Endothelial cell of umbilical vein (primary cell): ENCODE measurements around the gene TRPC3. TPM values are rescaled to one million over a fixed set of nuclear protein-coding genes. Genes with fewer than 3 reads are reported as not detected.
A peak's percentile ranks its signal among the peaks of the same experiment; 100 is the strongest.

Experiments
- BruUV-seq: library from RNA; stranded (reverse); fragments of 400-500 nt; replicated peaks from 2 replicates; lab custom pipeline; 2021; lab: Mats Ljungman, UMichigan
- CTCF ChIA-PET: fragments of 300-600, 350-600 bp; sonication (Branson Sonifier 250); formaldehyde crosslinking; loops from one replicate; lab custom pipeline; 2021; ENCODE audit warnings: antibody characterized with exemption, inconsistent platforms; lab: Charles Lee
- POLR2A ChIA-PET: fragments of 300-600, 350-600 bp; sonication (Branson Sonifier 250); formaldehyde crosslinking; loops from one replicate; lab custom pipeline; 2021; ENCODE audit warnings: antibody characterized with exemption, inconsistent platforms; lab: Charles Lee
- DNase-seq: peaks from one replicate; pipeline ENCODE4 v3.0.0-alpha.2; 2011; ENCODE audit warnings: low read depth, low spot score
- FAIRE-seq: peaks from 2 replicates; lab custom pipeline; 2011; peaks lifted over from hg19 to GRCh38; lab: Jason Lieb, UNC
- H2AFZ ChIP-seq: 2 replicates; pipeline ENCODE4 v1.6.0; 2012; ENCODE audit warnings: low read depth, low read length, control low read depth, inconsistent platforms
- H3K27ac ChIP-seq: 2 replicates; pipeline ENCODE4 v1.5.1; 2011; ENCODE audit warnings: low read depth, mild to moderate bottlenecking, control low read depth, low read length, moderate library complexity; ENCODE audit not compliant: insufficient read depth
- H3K27me3 ChIP-seq, 2 experiments: 2 replicates each; pipeline versions ENCODE4 v1.6.0 to v1.6.1; 2011; ENCODE audit warnings: low read length in 2 of 2, mixed read lengths in 1 of 2; ENCODE audit not compliant: control insufficient read depth in 2 of 2, insufficient read depth in 2 of 2
- H3K36me3 ChIP-seq, 2 experiments: 2 replicates in 1 of 2; 3 replicates in 1 of 2; pipeline ENCODE4 v1.5.1; 2011; ENCODE audit warnings: low read length in 2 of 2, mild to moderate bottlenecking in 1 of 2, moderate library complexity in 1 of 2; ENCODE audit not compliant: control insufficient read depth in 2 of 2, insufficient read depth in 2 of 2; ENCODE audit errors: extremely low read depth in 1 of 2
- H3K4me1 ChIP-seq: 3 replicates; pipeline ENCODE4 v1.5.1; 2011; ENCODE audit warnings: mild to moderate bottlenecking, low read length; ENCODE audit not compliant: control insufficient read depth, insufficient read depth; ENCODE audit errors: extremely low read depth
- H3K4me2 ChIP-seq: 2 replicates; pipeline ENCODE4 v1.6.1; 2011; ENCODE audit warnings: low read length, control low read depth, mixed read lengths; ENCODE audit not compliant: insufficient read depth
- H3K4me3 ChIP-seq, 3 experiments: fragments of 200-600 bp in 1 of 3; sonication (generic), shearing (Covaris generic) in 1 of 3; replicated peaks in 1 of 3; 2 replicates each; pipeline ENCODE4 v1.5.1; 2011 to 2016; ENCODE audit warnings: control low read depth in 3 of 3, low read length in 3 of 3, mild to moderate bottlenecking in 2 of 3, inconsistent platforms in 1 of 3, low read depth in 1 of 3, moderate library complexity in 1 of 3; ENCODE audit not compliant: insufficient read depth in 1 of 3
- H3K79me2 ChIP-seq: 2 replicates; pipeline ENCODE4 v1.6.0; 2012; ENCODE audit warnings: low read length, inconsistent platforms; ENCODE audit not compliant: control insufficient read depth, insufficient read depth
- H3K9ac ChIP-seq: replicated peaks from 2 replicates; pipeline ENCODE3; 2011; ENCODE audit warnings: low read length, control low read depth; ENCODE audit not compliant: insufficient read depth; ENCODE audit errors: extremely low read depth
- H3K9me1 ChIP-seq: replicated peaks from 3 replicates; pipeline ENCODE4 v1.6.0; 2011; ENCODE audit warnings: mild to moderate bottlenecking, low read length; ENCODE audit not compliant: control insufficient read depth, insufficient read depth; ENCODE audit errors: extremely low read depth
- H3K9me3 ChIP-seq: replicated peaks from 2 replicates; pipeline ENCODE4 v1.5.1; 2012; ENCODE audit warnings: low read length, inconsistent platforms; ENCODE audit not compliant: control insufficient read depth, insufficient read depth
- H4K20me1 ChIP-seq: replicated peaks from 2 replicates; pipeline ENCODE3; 2011; ENCODE audit warnings: mild to moderate bottlenecking, low read length; ENCODE audit not compliant: control insufficient read depth, insufficient read depth; ENCODE audit errors: extremely low read depth
- FOS ChIP-seq: IDR thresholded peaks from 2 replicates; pipeline ENCODE4 v1.6.1; 2011; ENCODE audit warnings: mild to moderate bottlenecking, low read length, moderate library complexity, borderline replicate concordance; ENCODE audit not compliant: insufficient read depth
- JUN ChIP-seq: IDR thresholded peaks from 2 replicates; pipeline ENCODE4 v1.6.1; 2011; ENCODE audit warnings: borderline replicate concordance, low read depth; ENCODE audit not compliant: insufficient read length, insufficient read depth
- MYC ChIP-seq: IDR thresholded peaks from one replicate; pipeline ENCODE4 v1.6.1; 2011; ENCODE audit warnings: mild to moderate bottlenecking, low read depth, low read length
- dilution Hi-C: fragments of 300-500 bp; cut with MboI; formaldehyde crosslinking; loops from one replicate; pipeline ENCODE4 v1.15.0; 2019; ENCODE audit warnings: low sequenced_read_pairs; ENCODE audit not compliant: extremely low pct_ligation_motif_present
- intact Hi-C: fragments of 100-400 bp; cut with micrococcal nuclease; formaldehyde crosslinking; loops from one replicate; pipeline ENCODE4 v1.10.0; 2022
- polyA plus RNA-seq, 4 experiments: library from polyadenylated mRNA; depleted of rRNA in 3 of 4; stranded (reverse) in 3 of 4; unstranded in 1 of 4; fragments of >200 nt; gene quantifications; 2 replicates each; pipeline versions ENCODE4 v1.2.1 to v1.2.3, GENCODE V29; 2011 to 2012; ENCODE audit warnings: missing spikeins in 1 of 4
- total RNA-seq: library from RNA; stranded (reverse); gene quantifications from 2 replicates; pipeline ENCODE4 v1.2.3, GENCODE V29; 2021

Gene TRPC3
- total and polyA plus RNA-seq, 2 donors (not counting 3 experiments of a cell fraction or from before 2014, with no cell fraction given), result not detected

- FAIRE-seq (no peak), DNase-seq (peak; percentile 17)
- peaks cover 3 to 5% of the 10 kb centered on the region in 2 experiments for H3K36me3 ChIP-seq
- no peaks in the 10 kb centered on the region for H4K20me1 ChIP-seq
- intact Hi-C loops, result no loop called here
- H2AFZ ChIP-seq, result no peak overlapping the region
- H3K9ac ChIP-seq, result no peak overlapping the region
- H3K9me1 ChIP-seq, result no peaks in the 10 kb centered on the region
- dilution Hi-C loops, result no loop called here
- no peaks in the 10 kb centered on the region for H3K27me3 ChIP-seq
- no peak for TF ChIP-seq JUN
- no peak overlapping the region for H3K4me2 ChIP-seq
- no peaks in the 10 kb centered on the region for H3K79me2 ChIP-seq
- ChIA-PET POLR2A (no interaction called here), CTCF (no interaction called here)
- no peaks in the 10 kb centered on the region for H3K9me3 ChIP-seq
- H3K4me3 ChIP-seq, result no peak overlapping the region
- no TSS peak for BruUV-seq
- no peaks in the 10 kb centered on the region for H3K4me1 ChIP-seq
- H3K27ac ChIP-seq, result no peak overlapping the region
Observed at GRCh38 chr4:121860121-121860520, 91.7 kb downstream of the TRPC3 start.

GRCh38 chr4:121851354-121851753, 100.5 kb downstream of the TRPC3 start:
- Histone ChIP-seq H3K9ac (no peak overlapping the region), H3K9me3 (no peaks in the 10 kb centered on the region), H3K4me3 (no peak overlapping the region), H2AFZ (no peak overlapping the region), H4K20me1 (no peaks in the 10 kb centered on the region), H3K9me1 (no peaks in the 10 kb centered on the region), H3K4me2 (no peak overlapping the region), H3K27ac (no peak overlapping the region), H3K36me3 (no peaks in the 10 kb centered on the region), H3K4me1 (no peaks in the 10 kb centered on the region), H3K27me3 (no peaks in the 10 kb centered on the region), H3K79me2 (no peaks in the 10 kb centered on the region)
- ChIA-PET CTCF (no interaction called here), POLR2A (no interaction called here)
- no TSS peak for BruUV-seq
- no peak for TF ChIP-seq FOS
- TF ChIP-seq MYC, result no peak
- dilution Hi-C loops (no loop called here), intact Hi-C loops (no loop called here)
- no peak for DNase-seq
- no peak for FAIRE-seq
